H9 (cell line): ENCODE data around the gene RSF1. TPM values are rescaled to one million over a fixed set of nuclear protein-coding genes. Genes with fewer than 3 reads are reported as not detected.

Source experiments
- DNase-seq: peaks from one replicate; pipeline ENCODE4 v3.0.0-alpha.2; 2017
- H2AFZ ChIP-seq: one replicate; pipeline ENCODE4 v1.6.1; 2013; ENCODE audit warnings: mild to moderate bottlenecking, low read length, control low read depth, moderate library complexity
- H2AK5ac ChIP-seq: 2 replicates; pipeline ENCODE4 v1.6.1; 2013; ENCODE audit warnings: low read length, control low read depth, mixed read lengths; ENCODE audit not compliant: insufficient read length
- H2BK120ac ChIP-seq: one replicate; pipeline ENCODE4 v1.6.1; 2013; ENCODE audit warnings: low read depth, mild to moderate bottlenecking, low read length, control low read depth, inconsistent platforms; ENCODE audit not compliant: poor library complexity, severe bottlenecking
- H2BK12ac ChIP-seq: 2 replicates; pipeline ENCODE4 v1.6.1; 2013; ENCODE audit warnings: low read length, control low read depth, mixed read lengths, low read depth; ENCODE audit not compliant: insufficient read length
- H2BK15ac ChIP-seq: 2 replicates; pipeline ENCODE4 v1.6.1; 2013; ENCODE audit warnings: low read depth, low read length, control low read depth
- H2BK20ac ChIP-seq: one replicate; pipeline ENCODE4 v1.6.1; 2013; ENCODE audit warnings: low read depth, mild to moderate bottlenecking, low read length, control low read depth, inconsistent platforms; ENCODE audit not compliant: poor library complexity, severe bottlenecking
- H2BK5ac ChIP-seq: 2 replicates; pipeline ENCODE4 v1.6.1; 2013; ENCODE audit warnings: low read length, control low read depth, mixed read lengths; ENCODE audit not compliant: insufficient read length
- H3K14ac ChIP-seq: 2 replicates; pipeline ENCODE4 v1.6.1; 2013; ENCODE audit warnings: low read length, control low read depth; ENCODE audit not compliant: insufficient read depth
- H3K18ac ChIP-seq: 2 replicates; pipeline ENCODE4 v1.6.1; 2013; ENCODE audit warnings: low read depth, mild to moderate bottlenecking, mixed read lengths, low read length, control low read depth; ENCODE audit not compliant: insufficient read length
- H3K23ac ChIP-seq: 2 replicates; pipeline ENCODE4 v1.6.1; 2013; ENCODE audit warnings: low read length, control low read depth, mixed read lengths, low read depth; ENCODE audit not compliant: insufficient read length
- H3K23me2 ChIP-seq: 2 replicates; pipeline ENCODE4 v1.6.1; 2013; ENCODE audit warnings: low read depth, mild to moderate bottlenecking, mixed read lengths, low read length, control low read depth; ENCODE audit not compliant: insufficient read length, poor library complexity, severe bottlenecking
- H3K27ac ChIP-seq: 2 replicates; pipeline ENCODE4 v1.5.1; 2013; ENCODE audit warnings: low read length, control low read depth, mixed read lengths, low read depth; ENCODE audit not compliant: insufficient read length
- H3K27me3 ChIP-seq: 2 replicates; pipeline ENCODE4 v1.6.1; 2013; ENCODE audit warnings: low read length, control low read depth, inconsistent platforms; ENCODE audit not compliant: insufficient read depth
- H3K4ac ChIP-seq: 2 replicates; pipeline ENCODE4 v1.6.1; 2013; ENCODE audit warnings: low read depth, mild to moderate bottlenecking, control low read depth, inconsistent platforms, low read length, moderate library complexity
- H3K4me1 ChIP-seq: 2 replicates; pipeline ENCODE4 v1.6.1; 2013; ENCODE audit warnings: low read length, control low read depth, inconsistent platforms; ENCODE audit not compliant: insufficient read depth
- H3K4me2 ChIP-seq: 2 replicates; pipeline ENCODE4 v1.6.1; 2013; ENCODE audit warnings: low read length, control low read depth, mixed read lengths; ENCODE audit not compliant: insufficient read length, insufficient read depth
- H3K56ac ChIP-seq: 2 replicates; pipeline ENCODE4 v1.6.1; 2013; ENCODE audit warnings: low read depth, mild to moderate bottlenecking, mixed read lengths, low read length, control low read depth; ENCODE audit not compliant: insufficient read length
- H3K79me1 ChIP-seq: 2 replicates; pipeline ENCODE4 v1.6.1; 2013; ENCODE audit warnings: low read depth, mild to moderate bottlenecking, moderate library complexity, low read length, control low read depth, inconsistent platforms; ENCODE audit not compliant: insufficient read depth, poor library complexity, severe bottlenecking
- H3K79me2 ChIP-seq: 2 replicates; pipeline ENCODE4 v1.6.1; 2013; ENCODE audit warnings: low read length, control low read depth, inconsistent platforms; ENCODE audit not compliant: insufficient read depth
- H3K9ac ChIP-seq: 2 replicates; pipeline ENCODE4 v1.6.1; 2013; ENCODE audit warnings: low read length, control low read depth, mixed read lengths; ENCODE audit not compliant: insufficient read length; ENCODE audit errors: extremely low read depth
- H3K9me3 ChIP-seq: one replicate; pipeline ENCODE4 v1.6.1; 2013; ENCODE audit warnings: low read depth, low read length, inconsistent platforms; ENCODE audit not compliant: control insufficient read depth
- H3T11ph ChIP-seq: one replicate; pipeline ENCODE4 v1.6.1; 2013; ENCODE audit warnings: mild to moderate bottlenecking, low read length, control low read depth, inconsistent platforms
- H4K20me1 ChIP-seq: one replicate; pipeline ENCODE4 v1.6.1; 2013; ENCODE audit not compliant: control insufficient read depth, insufficient read length, insufficient read depth
- H4K5ac ChIP-seq: 2 replicates; pipeline ENCODE4 v1.6.1; 2013; ENCODE audit warnings: low read depth, mild to moderate bottlenecking, mixed read lengths, low read length, control low read depth; ENCODE audit not compliant: insufficient read length
- H4K8ac ChIP-seq: replicated peaks from 2 replicates; pipeline ENCODE4 v1.6.1; 2013; ENCODE audit warnings: low read length, control low read depth, mixed read lengths, low read depth; ENCODE audit not compliant: insufficient read length
- H4K91ac ChIP-seq: 2 replicates; pipeline ENCODE4 v1.6.1; 2013; ENCODE audit warnings: low read depth, mild to moderate bottlenecking, moderate library complexity, mixed read lengths, low read length, control low read depth; ENCODE audit not compliant: insufficient read length
- H3K27ac Mint-ChIP-seq, 3 experiments: 2 replicates in 2 of 3; 3 replicates in 1 of 3; pipeline ENCODE4 v1.8.0; 2020 to 2021; ENCODE audit warnings: mixed read lengths in 3 of 3, mild to moderate bottlenecking in 1 of 3, moderate library complexity in 1 of 3
- H3K27me3 Mint-ChIP-seq: 2 replicates; pipeline ENCODE4 v1.8.0; 2021; ENCODE audit warnings: low read depth, mild to moderate bottlenecking, moderate library complexity, mixed read lengths
- H3K36me3 Mint-ChIP-seq, 3 experiments: 2 replicates in 2 of 3; 3 replicates in 1 of 3; pipeline ENCODE4 v1.8.0; 2020 to 2021; ENCODE audit warnings: low read depth in 3 of 3, mixed read lengths in 3 of 3; ENCODE audit not compliant: insufficient read depth in 1 of 3
- H3K4me1 Mint-ChIP-seq, 2 experiments: 2 replicates each; pipeline ENCODE4 v1.8.0; 2020; ENCODE audit warnings: mixed read lengths in 2 of 2
- H3K4me3 Mint-ChIP-seq, 2 experiments: 2 replicates in 1 of 2; 3 replicates in 1 of 2; pipeline ENCODE4 v1.8.0; 2020 to 2021; ENCODE audit warnings: mild to moderate bottlenecking in 2 of 2, mixed read lengths in 2 of 2, moderate library complexity in 1 of 2
- H3K9me3 Mint-ChIP-seq, 2 experiments: 2 replicates in 1 of 2; 3 replicates in 1 of 2; pipeline ENCODE4 v1.8.0; 2020; ENCODE audit warnings: mild to moderate bottlenecking in 2 of 2, mixed read lengths in 2 of 2, moderate library complexity in 1 of 2
- WGBS: extraction: QIAGEN DNeasy Blood & Tissue Kit; methylation state at CpG from one replicate; pipeline ENCODE4 v1.1.7; 2013; ENCODE audit warnings: missing lambda C conversion rate, low lambda C conversion rate, mixed read lengths; ENCODE audit not compliant: insufficient read length; ENCODE audit errors: extremely low coverage; 5-methylcytosine and 5-hydroxymethylcytosine counted together
- total RNA-seq: library from RNA; stranded (reverse); gene quantifications from 2 replicates; pipeline ENCODE4 v1.2.1, GENCODE V29; 2021
- TF ChIP-seq, protein P1 (sequence below): fragments of 200-600 bp; sonication (generic); conservative IDR thresholded peaks from 3 replicates; pipeline ENCODE4 v1.8.0; 2021; ENCODE audit warnings: antibody characterized with exemption, mild to moderate bottlenecking

The RSF1 gene
- total RNA-seq, 1 experiment from 2014 or later: 82.6 TPM

DNA sequence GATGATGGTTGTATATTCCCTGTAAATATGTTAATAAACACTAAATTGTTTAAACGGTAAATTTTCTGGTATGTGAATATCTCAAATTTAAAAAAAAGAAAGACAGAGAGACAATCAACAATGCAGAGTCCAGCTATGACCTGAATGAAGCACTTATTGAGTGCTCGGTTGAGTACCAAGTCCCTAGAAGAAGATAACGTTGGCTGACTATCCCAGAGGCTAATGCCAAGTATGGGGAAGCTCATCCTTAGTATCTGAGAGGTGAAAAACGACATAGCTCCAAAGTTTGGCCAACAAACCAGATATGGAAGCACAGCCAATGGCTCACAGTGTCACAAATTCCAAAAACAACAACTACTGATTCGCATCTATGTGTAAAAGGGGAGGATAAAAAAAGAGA is 71.3 kb downstream of the RSF1 start:
- peaks cover 13% of the 10 kb centered on the region; the same call in 1 of the 2 replicates for H3K4me1 ChIP-seq
- H3K79me2 ChIP-seq: peaks cover 3% of the 10 kb centered on the region
- H3K18ac ChIP-seq: no peak overlapping the region

More for the DNA sequence above, 71.3 kb downstream of the RSF1 start:
- H4K5ac ChIP-seq: no peak overlapping the region
- H3K56ac ChIP-seq: no peak overlapping the region
- H2BK15ac ChIP-seq: no peak overlapping the region
- H3K4me3 Mint-ChIP-seq: no peak overlapping the region
- H3K27ac ChIP-seq: no peak overlapping the region
- H3K36me3 Mint-ChIP-seq: peaks cover 0 to 17% (median 8%) of the 10 kb centered on the region in 3 experiments; a peak in 6 of 7 replicates
- no peak overlapping the region for H4K8ac ChIP-seq
- H3K23me2 ChIP-seq: no peaks in the 10 kb centered on the region
- H2AFZ ChIP-seq: no peak overlapping the region
- no peak overlapping the region for H3K9ac ChIP-seq
- no peak overlapping the region for H3K23ac ChIP-seq
- no peaks in the 10 kb centered on the region for H3K9me3 ChIP-seq
- H4K91ac ChIP-seq: no peak overlapping the region
- H2BK5ac ChIP-seq: no peak overlapping the region
- H3K4me1 Mint-ChIP-seq: peaks cover 64 to 70% of the 10 kb centered on the region in 2 experiments
- H2BK20ac ChIP-seq: no peak overlapping the region
- no CpG with 5 or more reads among the region's 5 CpGs for WGBS
- no peak overlapping the region for H3K4me2 ChIP-seq
- H3K14ac ChIP-seq: no peak overlapping the region
- DNase-seq: no peak
- TF ChIP-seq, protein P1, sequence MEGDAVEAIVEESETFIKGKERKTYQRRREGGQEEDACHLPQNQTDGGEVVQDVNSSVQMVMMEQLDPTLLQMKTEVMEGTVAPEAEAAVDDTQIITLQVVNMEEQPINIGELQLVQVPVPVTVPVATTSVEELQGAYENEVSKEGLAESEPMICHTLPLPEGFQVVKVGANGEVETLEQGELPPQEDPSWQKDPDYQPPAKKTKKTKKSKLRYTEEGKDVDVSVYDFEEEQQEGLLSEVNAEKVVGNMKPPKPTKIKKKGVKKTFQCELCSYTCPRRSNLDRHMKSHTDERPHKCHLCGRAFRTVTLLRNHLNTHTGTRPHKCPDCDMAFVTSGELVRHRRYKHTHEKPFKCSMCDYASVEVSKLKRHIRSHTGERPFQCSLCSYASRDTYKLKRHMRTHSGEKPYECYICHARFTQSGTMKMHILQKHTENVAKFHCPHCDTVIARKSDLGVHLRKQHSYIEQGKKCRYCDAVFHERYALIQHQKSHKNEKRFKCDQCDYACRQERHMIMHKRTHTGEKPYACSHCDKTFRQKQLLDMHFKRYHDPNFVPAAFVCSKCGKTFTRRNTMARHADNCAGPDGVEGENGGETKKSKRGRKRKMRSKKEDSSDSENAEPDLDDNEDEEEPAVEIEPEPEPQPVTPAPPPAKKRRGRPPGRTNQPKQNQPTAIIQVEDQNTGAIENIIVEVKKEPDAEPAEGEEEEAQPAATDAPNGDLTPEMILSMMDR: no peak
- H4K20me1 ChIP-seq: no peaks in the 10 kb centered on the region
- H3K27me3 ChIP-seq: no peaks in the 10 kb centered on the region
- peak overlapping the region in 1 of 3 experiments; percentile 79; a peak in 1 of 7 replicates for H3K27ac Mint-ChIP-seq
- peaks cover 3% of the 10 kb centered on the region for H3K79me1 ChIP-seq
- H2BK120ac ChIP-seq: no peak overlapping the region
- no peak overlapping the region for H3T11ph ChIP-seq
- H2AK5ac ChIP-seq: no peak overlapping the region
- no peaks in the 10 kb centered on the region; the same call in 1 of the 2 replicates for H3K27me3 Mint-ChIP-seq
- no peaks in the 10 kb centered on the region for H3K9me3 Mint-ChIP-seq
- H2BK12ac ChIP-seq: no peak overlapping the region
- no peak overlapping the region for H3K4ac ChIP-seq
